ENCODE data around the gene TMEM218.
A peak's percentile ranks its signal among the peaks of the same experiment; 100 is the strongest.
"Not testable (repeated sequence)": the region's sequence is repeated elsewhere in the genome, so short reads cannot be mapped to it uniquely, and the experiment has no call there.

TMEM218 gene

GRCh38 chr11:125062931-125063428, 48.4 kb downstream of the TMEM218 start, which contains the start of gene SLC37A2:
SLC37A2 (plus strand) TSS chr11:125063305; CDS start chr11:125063368, 63 bp downstream.
- peak within 1 kb of the TSS; percentile 56 for H3K4me3 ChIP-seq (replicated peaks; ENCODE audit: low read depth, low read length)
- no peak for DNase-seq (ENCODE audit: extremely low read depth, low read depth)
- peak; percentile 5 for TF ChIP-seq CTCF (IDR thresholded peaks at IDR 0.05; ENCODE audit: low read depth, low read length, missing control alignments)

DNA sequence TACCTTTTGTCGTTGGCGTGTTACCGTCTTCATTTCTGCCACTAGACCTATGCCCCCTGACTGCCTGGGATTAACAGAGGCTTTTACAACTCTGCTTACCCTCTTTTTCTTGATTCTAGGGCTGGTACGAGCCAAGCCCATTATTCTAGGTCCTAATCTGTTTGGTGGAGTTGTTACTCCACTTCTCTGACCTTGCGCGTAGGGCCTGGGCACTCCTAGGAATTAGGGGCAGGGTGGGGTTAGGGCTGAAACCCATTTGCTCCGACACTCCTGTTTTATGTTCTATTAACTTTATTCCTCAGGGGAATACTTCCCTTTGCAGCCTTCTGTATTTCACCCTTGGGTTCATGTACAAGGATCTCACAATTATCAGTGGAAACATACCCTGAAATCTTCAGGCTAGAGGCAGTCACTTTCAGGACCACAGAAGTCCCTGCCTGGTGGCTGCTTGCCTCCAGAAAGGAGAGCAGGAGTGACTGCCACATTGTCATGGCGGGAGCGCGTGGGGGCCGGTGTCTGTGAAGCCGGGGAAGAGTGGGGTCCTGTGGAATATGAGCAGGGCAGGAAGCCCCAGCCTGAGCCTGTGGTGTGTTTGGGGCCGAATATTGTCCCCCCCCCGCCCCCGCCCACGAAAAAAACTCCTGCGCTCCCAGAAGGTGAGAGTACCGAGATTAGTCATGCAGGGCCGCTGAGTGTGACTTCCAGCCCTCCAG, 49.1 kb downstream of the TMEM218 start:
- DNase-seq (ENCODE audit: extremely low read depth, low read depth) = no peak
- peak overlapping the region; percentile 56 for H3K4me3 ChIP-seq (replicated peaks; ENCODE audit: low read depth, low read length)
- no peak for TF ChIP-seq CTCF (IDR thresholded peaks at IDR 0.05; ENCODE audit: low read depth, low read length, missing control alignments)

DNA sequence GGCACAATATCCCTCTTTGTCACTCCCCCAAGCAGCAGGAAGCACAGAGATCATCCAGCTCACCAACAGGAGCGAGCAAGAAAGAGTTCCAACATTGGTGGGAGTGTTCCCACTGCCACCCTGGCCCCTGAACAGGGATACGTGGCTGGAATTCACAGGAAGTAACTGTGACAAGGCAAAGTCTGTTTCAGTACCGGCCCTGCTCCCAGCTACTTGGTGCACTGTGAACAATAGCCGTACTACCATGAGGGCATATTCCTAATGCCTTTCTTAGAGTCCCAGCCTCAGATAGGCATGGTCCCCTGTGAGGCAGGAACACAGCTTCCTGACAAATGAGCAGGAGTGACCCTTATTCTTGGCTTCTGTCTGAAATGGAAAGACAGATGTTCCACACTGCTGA, 50.1 kb downstream of the TMEM218 start:
- DNase-seq (ENCODE audit: extremely low read depth, low read depth) = no peak
- no peak for TF ChIP-seq CTCF (IDR thresholded peaks at IDR 0.05; ENCODE audit: low read depth, low read length, missing control alignments)
- H3K4me3 ChIP-seq (replicated peaks; ENCODE audit: low read depth, low read length) = no peak overlapping the region

DNA sequence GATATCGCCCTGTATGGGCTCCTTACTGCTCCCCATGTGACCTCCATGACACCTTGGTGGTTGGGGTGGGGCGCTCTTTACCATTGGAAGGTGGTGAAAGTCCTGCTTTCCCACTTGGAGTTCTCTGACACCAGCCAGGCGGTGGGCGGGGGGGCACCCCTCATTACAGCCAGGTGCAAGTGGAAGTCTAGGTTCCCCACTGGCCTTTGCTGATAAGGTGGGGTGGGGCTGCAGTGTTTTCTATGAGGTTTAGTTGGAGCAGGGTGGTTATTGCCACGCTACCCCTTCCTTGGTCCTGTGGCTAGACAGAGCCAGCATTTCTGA, 53.8 kb downstream of the TMEM218 start:
- H3K4me3 ChIP-seq (replicated peaks; ENCODE audit: low read depth, low read length) = no peak overlapping the region
- DNase-seq (ENCODE audit: extremely low read depth, low read depth) = no peak
- TF ChIP-seq CTCF (IDR thresholded peaks at IDR 0.05; ENCODE audit: low read depth, low read length, missing control alignments) = no peak

DNA sequence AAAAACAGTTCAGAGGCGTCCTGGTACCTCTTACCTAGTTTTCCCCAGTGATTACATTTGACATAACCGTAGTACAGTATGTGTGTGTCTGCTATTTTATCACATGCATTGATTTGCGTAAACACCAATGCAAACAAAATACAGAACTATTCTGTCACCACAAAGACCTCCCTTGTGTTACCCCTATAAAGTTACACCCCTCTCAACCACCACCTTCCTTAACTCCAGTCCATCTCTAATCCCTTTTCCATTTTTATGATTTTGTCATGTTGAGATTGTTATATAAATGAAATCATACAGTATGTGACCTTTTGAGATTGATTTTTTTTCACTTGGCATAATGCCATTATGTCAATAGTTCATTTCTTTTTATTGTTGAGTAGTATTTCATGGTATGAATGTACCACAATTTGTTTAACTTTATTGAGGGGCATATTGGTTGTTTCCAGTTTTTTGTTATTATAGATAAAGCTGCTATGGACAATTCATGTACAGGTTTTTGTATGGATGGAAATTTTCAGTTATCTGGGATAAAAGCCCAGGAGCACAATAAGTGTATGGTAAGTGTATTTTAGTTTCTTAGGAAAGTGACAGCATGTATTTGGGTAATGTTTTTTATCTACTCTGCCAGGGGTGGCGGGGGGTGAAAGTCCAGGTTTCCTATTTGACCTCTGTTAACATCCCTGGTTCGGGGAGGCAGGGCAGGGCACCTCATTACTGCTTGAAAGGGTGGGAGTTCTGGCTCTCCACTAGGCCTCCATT, 54.3 kb downstream of the TMEM218 start:
- DNase-seq (ENCODE audit: extremely low read depth, low read depth) = no peak
- no peak overlapping the region for H3K4me3 ChIP-seq (replicated peaks; ENCODE audit: low read depth, low read length)

GRCh38 chr11:125056111-125056510, 55.3 kb downstream of the TMEM218 start:
- not testable (repeated sequence) for H3K4me3 ChIP-seq (replicated peaks; ENCODE audit: low read depth, low read length); DNase-seq (ENCODE audit: extremely low read depth, low read depth)

More for the DNA sequence above, 54.3 kb downstream of the TMEM218 start:
- TF ChIP-seq CTCF (IDR thresholded peaks at IDR 0.05; ENCODE audit: low read depth, low read length, missing control alignments) = no peak

GRCh38 chr11:125055107-125055715, 56.2 kb downstream of the TMEM218 start:
- no peak for TF ChIP-seq CTCF (IDR thresholded peaks at IDR 0.05; ENCODE audit: low read depth, low read length, missing control alignments)
- no peak for DNase-seq (ENCODE audit: extremely low read depth, low read depth)
- H3K4me3 ChIP-seq (replicated peaks; ENCODE audit: low read depth, low read length) = no peak overlapping the region

Data from HFF-Myc (cell line).